Transverse colon (tissue), 4 donors: Measurements from ENCODE around the gene GNPTAB. TPM values are rescaled to one million over a fixed set of nuclear protein-coding genes. Genes with fewer than 3 reads are reported as not detected.

Experiments
- DNase-seq: peaks from one replicate; pipeline ENCODE4 v3.0.0-alpha.2; 2019
- H3K27ac ChIP-seq, 4 donors: fragments of 200-600 bp; sonication (generic); 2 replicates each; pipeline ENCODE4 v1.5.1; 2016 to 2018; ENCODE audit warnings: inconsistent platforms in 4 of 4
- H3K27me3 ChIP-seq: fragments of 200-600 bp; sonication (generic); 2 replicates; pipeline ENCODE4 v1.5.1; 2017; ENCODE audit warnings: inconsistent platforms
- H3K36me3 ChIP-seq, 4 donors: fragments of 200-600 bp; sonication (generic); 2 replicates each; pipeline ENCODE4 v1.5.1; 2017 to 2019; ENCODE audit warnings: inconsistent platforms in 4 of 4
- H3K4me1 ChIP-seq, 4 donors: fragments of 200-600 bp; sonication (generic); 2 replicates each; pipeline ENCODE4 v1.5.1; 2017 to 2020; ENCODE audit warnings: inconsistent platforms in 4 of 4
- H3K4me3 ChIP-seq, 4 donors: fragments of 200-600 bp; sonication (generic); 1 replicate in 1 of 4; 2 replicates in 3 of 4; pipeline versions ENCODE4 v1.5.1 to v1.6.1; 2017 to 2019; ENCODE audit warnings: inconsistent platforms in 4 of 4
- H3K9me3 ChIP-seq, 2 donors: fragments of 200-600 bp; sonication (generic); 2 replicates each; pipeline ENCODE4 v1.5.1; 2017 to 2019; ENCODE audit warnings: inconsistent platforms in 2 of 2
- CTCF ChIP-seq, 5 experiments: fragments of 200-600 bp in 3 of 5; fragments of 450-650 bp in 2 of 5; sonication (generic) in 3 of 5; IDR thresholded peaks; 1 replicate in 2 of 5; 2 replicates in 3 of 5; pipeline ENCODE4 v1.5.1; 2016 to 2017; ENCODE audit warnings: antibody characterized with exemption in 5 of 5, inconsistent platforms in 3 of 5, mild to moderate bottlenecking in 2 of 5, moderate library complexity in 1 of 5
- EP300 ChIP-seq: sonication (generic); formaldehyde crosslinking; IDR thresholded peaks from one replicate; pipeline ENCODE4 v1.6.1; 2017; ENCODE audit warnings: antibody characterized with exemption, low read depth
- POLR2A ChIP-seq: fragments of 450-650 bp; IDR thresholded peaks from one replicate; pipeline ENCODE4 v1.6.1; 2016; ENCODE audit warnings: antibody characterized with exemption, mild to moderate bottlenecking, moderate library complexity
- POLR2AphosphoS5 ChIP-seq, 3 donors: sonication (generic); formaldehyde crosslinking; IDR thresholded peaks; one replicate each; pipeline ENCODE4 v1.6.1; 2016; ENCODE audit warnings: antibody characterized with exemption in 3 of 3
- WGBS, 2 donors: methylation state at CpG; one replicate each; pipeline ENCODE4 v1.1.5; 2018; ENCODE audit warnings: low coverage in 1 of 2; 5-methylcytosine and 5-hydroxymethylcytosine counted together
- in situ Hi-C, 4 donors: fragments of 200-750 bp; cut with MboI; loops; one replicate each; pipeline versions ENCODE4 v1.15.0 to v1.15.1; 2017; ENCODE audit warnings: low sequenced_read_pairs in 3 of 4, low pct_ligation_motif_present in 1 of 4, low pct_unique_long_range_greater_than_20kb in 1 of 4
- intact Hi-C: fragments of 100-400 bp; cut with DNase I; formaldehyde crosslinking; loops from one replicate; pipeline ENCODE4 v1.15.1; 2023; ENCODE audit warnings: low total_unique reads
- total RNA-seq, 4 donors: library from RNA; depleted of rRNA; stranded (reverse); fragments of >200 nt; gene quantifications; one replicate each; pipeline ENCODE4 v1.1.0, GENCODE V29; 2016

The GNPTAB gene
- total RNA-seq, 4 donors from 2014 or later: 24.1 to 83.0 (median 64.5) TPM

- Histone ChIP-seq H3K27me3 (no peaks in the 10 kb centered on the region), H3K4me3 (no peak overlapping the region), H3K4me1 (no peaks in the 10 kb centered on the region), H3K27ac (no peak overlapping the region), H3K36me3 (no peaks in the 10 kb centered on the region), H3K9me3 (no peaks in the 10 kb centered on the region)
- TF ChIP-seq POLR2AphosphoS5 (IDR thresholded peaks at IDR 0.05) (no peak), POLR2A (no peak), EP300 (no peak), CTCF (IDR thresholded peaks at IDR 0.05) (no peak)
- 76 to 80% methylated on average over 5 of the region's 5 CpGs for WGBS, 2 donors
- in situ Hi-C loops (loop anchor here in 3 of 4 donors (10.0 to 25.0 kb wide), 2 partner anchors 73 to 435 kb away; partner anchors contain the start of gene ARL1 (in 3 of the 3)), intact Hi-C loops (no loop called here)
- no peak for DNase-seq
These were observed 16.6 kb upstream of the GNPTAB start for GRCh38 chr12:101847325-101847724.

GRCh38 chr12:101845137-101845711 lies 14.5 kb upstream of the GNPTAB start:
- no peak overlapping the region for H3K27ac ChIP-seq
- no peak overlapping the region for H3K4me3 ChIP-seq
- no peaks in the 10 kb centered on the region for H3K27me3 ChIP-seq
- intact Hi-C loops (no loop called here), in situ Hi-C loops (loop anchor here in 3 of 4 donors (10.0 to 25.0 kb wide), 2 partner anchors 70 to 433 kb away; partner anchors contain the start of gene ARL1 (in 3 of the 3))
- no peaks in the 10 kb centered on the region for H3K9me3 ChIP-seq
- 71 to 76% methylated on average over 5 of the region's 5 CpGs for WGBS, 2 donors
- DNase-seq: no peak
- no peaks in the 10 kb centered on the region for H3K36me3 ChIP-seq
- peaks cover 0 to under 1% (median 0%) of the 10 kb centered on the region in 4 donors for H3K4me1 ChIP-seq
- TF ChIP-seq CTCF (IDR thresholded peaks at IDR 0.05) (no peak), POLR2AphosphoS5 (IDR thresholded peaks at IDR 0.05) (no peak), POLR2A (no peak), EP300 (no peak)

- Histone ChIP-seq H3K36me3 (no peaks in the 10 kb centered on the region), H3K27ac (no peak overlapping the region), H3K9me3 (no peaks in the 10 kb centered on the region), H3K27me3 (no peaks in the 10 kb centered on the region), H3K4me3 (no peak overlapping the region), H3K4me1 (peaks cover 0 to 9% (median 2%) of the 10 kb centered on the region in 4 donors)
- WGBS, 2 donors: 93 to 100% methylated on average over 1 to 4 of the region's 4 CpGs
- no peak for TF ChIP-seq CTCF (IDR thresholded peaks at IDR 0.05)
- no peak for TF ChIP-seq POLR2AphosphoS5 (IDR thresholded peaks at IDR 0.05)
- TF ChIP-seq POLR2A: no peak
- TF ChIP-seq EP300: no peak
- no peak for DNase-seq
- in situ Hi-C loops: loop anchor here in 3 of 4 donors (10.0 to 25.0 kb wide), 2 partner anchors 66 to 429 kb away; partner anchors contain the start of gene ARL1 (in 3 of the 3)
- intact Hi-C loops: no loop called here
These were observed 10.3 kb upstream of the GNPTAB start for GRCh38 chr12:101841069-101841468.

- in situ Hi-C loops: loop anchor here (10.0 to 25.0 kb wide), 3 partner anchors 65 to 427 kb away; partner anchors contain the start of gene ARL1 (in 3 of the 4)
- no peaks in the 10 kb centered on the region for H3K27me3 ChIP-seq
- peaks cover 0 to 9% (median 2%) of the 10 kb centered on the region in 4 donors for H3K4me1 ChIP-seq
- intact Hi-C loops: loop anchor here (2.0 kb wide), 1 partner anchor 67 kb away; no protein-coding TSS in a partner anchor
- peak; percentile 80 for DNase-seq
- no peak overlapping the region for H3K27ac ChIP-seq
- no peaks in the 10 kb centered on the region for H3K9me3 ChIP-seq
- TF ChIP-seq POLR2A: no peak
- no peak for TF ChIP-seq POLR2AphosphoS5 (IDR thresholded peaks at IDR 0.05)
- peak; percentile 84 to 94 (median 87) for TF ChIP-seq CTCF (IDR thresholded peaks at IDR 0.05)
- no peaks in the 10 kb centered on the region for H3K36me3 ChIP-seq
- 13 to 27% methylated on average over 5 to 6 of the region's 6 CpGs for WGBS, 2 donors
- no peak overlapping the region for H3K4me3 ChIP-seq
These were observed 8.8 kb upstream of the GNPTAB start for GRCh38 chr12:101839324-101840283.
